ENCODE measurements around the gene SLC7A9.

The SLC7A9 gene

GRCh38 chr19:32908641-32909190 is 39.1 kb upstream of the SLC7A9 start:
- no peaks in the 10 kb centered on the region for H3K36me3 ChIP-seq (ENCODE audit: control insufficient read depth, insufficient read depth, low read length)
- H3K4me3 ChIP-seq (ENCODE audit: low read depth, low read length): no peak overlapping the region
- no peak overlapping the region for H2AFZ ChIP-seq
- H3K27ac ChIP-seq: no peak overlapping the region
- no peaks in the 10 kb centered on the region for H3K4me1 ChIP-seq
- TF ChIP-seq, protein P1, sequence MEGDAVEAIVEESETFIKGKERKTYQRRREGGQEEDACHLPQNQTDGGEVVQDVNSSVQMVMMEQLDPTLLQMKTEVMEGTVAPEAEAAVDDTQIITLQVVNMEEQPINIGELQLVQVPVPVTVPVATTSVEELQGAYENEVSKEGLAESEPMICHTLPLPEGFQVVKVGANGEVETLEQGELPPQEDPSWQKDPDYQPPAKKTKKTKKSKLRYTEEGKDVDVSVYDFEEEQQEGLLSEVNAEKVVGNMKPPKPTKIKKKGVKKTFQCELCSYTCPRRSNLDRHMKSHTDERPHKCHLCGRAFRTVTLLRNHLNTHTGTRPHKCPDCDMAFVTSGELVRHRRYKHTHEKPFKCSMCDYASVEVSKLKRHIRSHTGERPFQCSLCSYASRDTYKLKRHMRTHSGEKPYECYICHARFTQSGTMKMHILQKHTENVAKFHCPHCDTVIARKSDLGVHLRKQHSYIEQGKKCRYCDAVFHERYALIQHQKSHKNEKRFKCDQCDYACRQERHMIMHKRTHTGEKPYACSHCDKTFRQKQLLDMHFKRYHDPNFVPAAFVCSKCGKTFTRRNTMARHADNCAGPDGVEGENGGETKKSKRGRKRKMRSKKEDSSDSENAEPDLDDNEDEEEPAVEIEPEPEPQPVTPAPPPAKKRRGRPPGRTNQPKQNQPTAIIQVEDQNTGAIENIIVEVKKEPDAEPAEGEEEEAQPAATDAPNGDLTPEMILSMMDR (IDR thresholded peaks at IDR 0.05): no peak
- no peaks in the 10 kb centered on the region for H3K79me2 ChIP-seq
- no peaks in the 10 kb centered on the region for H3K27me3 ChIP-seq (ENCODE audit: control insufficient read depth, insufficient read depth, low read length)
- no peaks in the 10 kb centered on the region for H3K9me3 ChIP-seq (ENCODE audit: control insufficient read depth, low read length)
- H3K4me2 ChIP-seq (ENCODE audit: low read length): no peak overlapping the region
- no peak overlapping the region for H3K9ac ChIP-seq

GRCh38 chr19:32902448-32902847 is 32.9 kb upstream of the SLC7A9 start:
- TF ChIP-seq, protein P1 (IDR thresholded peaks at IDR 0.05): no peak
- Histone ChIP-seq H3K79me2 (no peaks in the 10 kb centered on the region), H3K9me3 (ENCODE audit: control insufficient read depth, low read length) (no peaks in the 10 kb centered on the region), H3K27ac (no peak overlapping the region), H2AFZ (no peak overlapping the region), H3K4me3 (ENCODE audit: low read depth, low read length) (no peak overlapping the region), H3K4me1 (no peaks in the 10 kb centered on the region), H3K36me3 (ENCODE audit: control insufficient read depth, insufficient read depth, low read length) (no peaks in the 10 kb centered on the region), H3K9ac (no peak overlapping the region), H3K4me2 (ENCODE audit: low read length) (no peak overlapping the region), H3K27me3 (ENCODE audit: control insufficient read depth, insufficient read depth, low read length) (no peaks in the 10 kb centered on the region)

DNA sequence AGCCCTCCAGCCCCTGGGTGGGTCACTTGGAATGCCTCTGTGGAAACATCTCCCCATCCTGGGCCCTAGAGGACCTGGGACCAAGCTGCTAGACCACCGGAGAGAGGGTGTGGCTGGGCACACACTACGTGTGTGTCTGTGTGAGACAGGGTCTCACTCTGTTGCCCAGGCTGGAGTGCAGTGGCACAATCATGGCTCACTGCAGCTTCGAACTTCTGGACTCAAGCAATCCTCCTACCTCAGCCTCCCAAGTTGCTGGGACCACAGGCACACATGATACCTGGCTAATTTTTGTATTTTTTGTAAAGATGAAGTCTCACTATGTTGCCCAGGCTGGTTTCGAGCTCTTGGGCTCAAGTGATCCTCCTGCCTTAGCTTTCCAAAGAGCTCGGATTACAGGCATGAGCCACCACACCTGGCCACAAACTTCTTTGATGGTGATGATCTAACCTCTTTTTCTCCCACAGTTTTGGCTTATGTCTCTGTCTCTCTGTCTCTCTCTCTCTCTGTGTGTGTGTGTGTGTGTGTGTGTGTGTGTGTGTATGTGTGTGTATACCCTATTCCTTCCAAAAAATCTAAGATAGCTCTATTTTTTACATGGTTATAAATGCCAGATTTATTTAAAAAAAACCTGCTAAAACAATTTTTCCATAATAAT is 32.1 kb upstream of the SLC7A9 start:
- no peak overlapping the region for H3K9ac ChIP-seq
- H3K79me2 ChIP-seq: no peaks in the 10 kb centered on the region
- no peak overlapping the region for H3K4me3 ChIP-seq (ENCODE audit: low read depth, low read length)
- H3K36me3 ChIP-seq (ENCODE audit: control insufficient read depth, insufficient read depth, low read length): no peaks in the 10 kb centered on the region
- no peak overlapping the region for H3K4me2 ChIP-seq (ENCODE audit: low read length)
- H3K9me3 ChIP-seq (ENCODE audit: control insufficient read depth, low read length): no peaks in the 10 kb centered on the region
- no peak overlapping the region for H2AFZ ChIP-seq
- H3K4me1 ChIP-seq: no peaks in the 10 kb centered on the region
- H3K27me3 ChIP-seq (ENCODE audit: control insufficient read depth, insufficient read depth, low read length): no peaks in the 10 kb centered on the region
- H3K27ac ChIP-seq: no peak overlapping the region
- TF ChIP-seq, protein P1 (IDR thresholded peaks at IDR 0.05): no peak

DNA sequence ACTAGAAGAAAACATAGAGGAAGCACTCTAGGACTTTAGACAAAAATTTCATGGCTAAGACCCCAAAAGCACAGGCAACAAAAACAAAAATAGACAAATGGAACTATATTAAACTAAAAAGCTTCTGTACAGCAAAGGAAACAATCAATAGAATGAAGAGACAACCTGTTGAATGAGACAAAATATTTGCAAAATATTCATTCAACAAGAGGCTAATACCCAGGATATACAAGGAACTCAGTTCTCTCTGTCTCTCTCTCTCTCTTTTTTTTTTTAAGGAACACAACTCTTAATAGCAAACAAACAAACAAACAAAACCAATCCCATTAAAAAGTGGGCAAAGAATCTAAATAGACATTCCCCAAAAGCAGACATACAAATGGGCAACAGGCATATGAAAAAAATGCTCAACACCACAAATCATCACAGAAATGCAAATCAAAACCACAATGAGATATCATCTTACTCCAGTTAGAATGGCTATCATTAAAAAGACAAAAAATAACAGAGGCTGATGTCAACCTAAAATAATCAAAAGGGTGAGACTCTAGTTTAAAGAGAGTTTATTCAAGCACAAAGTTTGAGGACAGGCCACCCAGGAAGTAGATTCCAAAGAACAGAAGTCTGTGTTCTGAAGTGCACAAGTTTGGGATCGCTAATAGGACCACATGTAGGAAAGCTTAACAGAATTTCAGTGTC is 27.1 kb upstream of the SLC7A9 start:
- H2AFZ ChIP-seq: no peak overlapping the region
- H3K4me1 ChIP-seq: no peaks in the 10 kb centered on the region
- H3K4me3 ChIP-seq (ENCODE audit: low read depth, low read length): no peak overlapping the region
- H3K9ac ChIP-seq: no peak overlapping the region
- H3K79me2 ChIP-seq: no peaks in the 10 kb centered on the region
- H3K27me3 ChIP-seq (ENCODE audit: control insufficient read depth, insufficient read depth, low read length): no peaks in the 10 kb centered on the region
- TF ChIP-seq, protein P1 (IDR thresholded peaks at IDR 0.05): no peak
- no peaks in the 10 kb centered on the region for H3K9me3 ChIP-seq (ENCODE audit: control insufficient read depth, low read length)
- H3K36me3 ChIP-seq (ENCODE audit: control insufficient read depth, insufficient read depth, low read length): no peaks in the 10 kb centered on the region
- no peak overlapping the region for H3K27ac ChIP-seq
- H3K4me2 ChIP-seq (ENCODE audit: low read length): no peak overlapping the region
